HG02885 (cell line): ENCODE data around the gene ZMYND8.
"Not testable (repeated sequence)": the region's sequence is repeated elsewhere in the genome, so short reads cannot be mapped to it uniquely, and the experiment has no call there.

Experiments used
- ATAC-seq: cut with Tn5 transposase; IDR thresholded peaks from one replicate; pipeline ENCODE4 v1.9.1; 2021; ENCODE audit warnings: mild to moderate bottlenecking; ENCODE audit not compliant: unreplicated experiment, poor library complexity

ZMYND8 gene

GRCh38 chr20:47215653-47216397 is 140.7 kb downstream of the ZMYND8 start:
- ATAC-seq = no peak

- ATAC-seq = no peak
Measured at GRCh38 chr20:47213966-47214365, 142.5 kb downstream of the ZMYND8 start.

DNA sequence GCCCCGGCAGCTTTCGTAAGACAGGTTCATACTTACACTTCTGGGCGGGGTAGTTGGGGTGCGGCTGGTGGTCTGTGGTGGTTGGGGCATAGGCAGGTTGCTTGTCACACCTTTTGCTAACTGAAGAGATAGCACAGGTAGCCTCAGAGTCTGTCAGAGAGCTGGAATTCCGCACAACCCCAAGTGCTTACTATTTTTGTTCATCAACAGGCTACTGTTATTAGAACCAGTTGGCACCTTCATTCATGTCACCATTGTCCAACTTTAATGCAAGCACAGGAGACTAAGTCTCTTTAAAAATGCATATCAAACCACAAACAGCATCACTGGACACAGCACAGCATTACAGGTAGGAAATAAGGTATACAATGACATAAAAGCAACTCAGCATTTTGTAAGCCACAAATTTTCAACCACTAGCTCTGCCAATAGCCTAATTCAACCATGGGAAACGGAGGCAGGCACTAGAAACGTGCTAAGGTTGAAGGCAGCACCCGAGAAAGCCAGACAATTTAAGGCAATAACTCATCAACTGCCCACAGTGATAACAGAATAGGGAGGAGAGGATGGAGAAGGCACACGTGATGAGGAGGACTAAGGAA is 143.8 kb downstream of the ZMYND8 start:
- no peak for ATAC-seq

GRCh38 chr20:47211036-47211435 is 145.5 kb downstream of the ZMYND8 start:
- ATAC-seq = no peak

DNA sequence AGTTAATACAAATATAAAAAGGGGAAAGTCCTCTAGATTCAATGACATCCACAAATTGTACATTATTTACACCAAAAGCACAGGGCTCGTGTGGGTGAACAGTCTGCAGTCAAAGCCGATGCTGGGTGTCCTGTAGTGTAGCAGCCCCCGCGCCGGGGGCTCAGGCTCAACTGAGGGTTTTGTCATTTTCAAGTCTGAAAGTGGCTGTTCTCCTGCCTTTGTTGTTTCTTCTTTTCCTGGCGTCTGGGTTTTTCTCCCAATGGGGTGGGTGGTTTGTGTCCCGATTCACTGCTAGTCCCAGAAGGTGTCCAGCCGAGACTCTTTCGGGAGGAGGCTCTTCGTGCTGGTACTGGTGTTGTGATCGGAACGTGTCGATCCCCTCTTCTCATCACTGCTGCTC is 146.0 kb downstream of the ZMYND8 start:
- ATAC-seq = no peak

DNA sequence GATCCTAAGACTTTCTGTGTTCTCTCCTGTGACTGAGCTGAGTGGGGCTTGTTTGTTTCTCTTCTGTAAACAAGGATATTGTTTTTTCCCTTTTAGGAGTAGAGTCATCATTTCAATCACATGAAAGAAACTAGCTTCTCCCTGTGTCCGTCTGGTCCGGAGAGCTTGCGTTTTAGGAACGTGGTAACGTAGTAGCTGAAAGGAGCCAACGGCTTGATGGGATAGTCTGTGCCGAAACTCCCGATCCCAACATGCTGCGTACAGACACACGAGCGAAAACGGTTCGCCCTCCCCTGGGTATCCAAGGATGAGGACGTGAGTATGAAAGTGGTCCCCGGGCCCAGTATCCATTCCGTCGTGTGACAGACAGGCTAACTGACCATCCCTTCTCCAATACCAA is 146.5 kb downstream of the ZMYND8 start:
- ATAC-seq = no peak

GRCh38 chr20:47208534-47209174 is 147.8 kb downstream of the ZMYND8 start:
- no peak for ATAC-seq

DNA sequence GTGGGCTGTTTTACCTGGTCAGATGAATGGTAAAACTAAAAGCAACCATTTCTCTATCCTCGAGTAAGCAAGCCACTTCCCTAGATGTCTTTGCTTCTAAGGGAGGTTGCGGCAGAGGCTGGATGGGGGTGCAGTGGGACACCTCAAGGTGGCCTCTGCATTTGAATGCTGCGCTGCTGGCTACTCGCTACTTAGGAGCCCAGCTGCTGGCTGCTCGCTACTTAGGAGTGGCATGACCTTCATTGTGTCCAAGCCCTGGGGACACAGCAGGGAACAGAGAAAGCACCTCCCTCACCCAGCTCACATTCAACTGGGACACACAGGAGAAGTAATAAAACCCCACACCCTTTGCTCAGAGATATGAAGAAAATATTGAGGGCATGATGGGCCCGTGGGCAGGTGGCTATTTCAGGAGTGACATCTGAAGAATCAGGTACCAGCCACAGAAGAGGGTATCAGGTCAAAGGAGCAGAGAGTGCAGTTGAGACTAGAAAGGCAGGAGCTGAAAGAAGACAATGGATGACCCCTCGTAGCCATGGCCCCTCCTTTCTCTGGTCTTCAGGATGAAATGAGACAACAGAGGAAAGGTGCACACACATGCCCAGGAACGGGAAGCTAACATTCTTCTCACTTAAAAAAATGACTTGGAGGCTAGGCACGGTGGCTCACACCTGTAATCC is 149.4 kb downstream of the ZMYND8 start:
- no peak for ATAC-seq

GRCh38 chr20:47206552-47206951 is 149.9 kb downstream of the ZMYND8 start:
- not testable (repeated sequence) for ATAC-seq

- ATAC-seq = peak; percentile 61
Measured at GRCh38 chr20:47205577-47206123, 150.8 kb downstream of the ZMYND8 start.

DNA sequence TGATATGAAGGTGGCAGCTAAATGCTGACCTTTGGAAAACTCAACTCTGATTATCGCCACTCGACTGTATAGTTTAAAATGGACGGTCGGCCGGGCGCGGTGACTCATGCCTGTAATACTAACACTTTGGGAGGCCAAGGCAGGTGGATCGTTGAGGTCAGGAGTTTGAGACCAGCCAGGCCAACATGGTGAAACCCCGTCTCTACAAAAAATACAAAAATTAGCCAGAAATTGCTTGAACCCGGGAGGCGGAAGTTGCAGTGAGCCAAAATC is 151.7 kb downstream of the ZMYND8 start:
- not testable (repeated sequence) for ATAC-seq

- no peak for ATAC-seq
Measured at GRCh38 chr20:47204008-47204849, 152.3 kb downstream of the ZMYND8 start.

GRCh38 chr20:47202733-47203667 is 153.5 kb downstream of the ZMYND8 start:
- no peak for ATAC-seq

GRCh38 chr20:47201074-47201730 is 155.3 kb downstream of the ZMYND8 start:
- no peak for ATAC-seq

DNA sequence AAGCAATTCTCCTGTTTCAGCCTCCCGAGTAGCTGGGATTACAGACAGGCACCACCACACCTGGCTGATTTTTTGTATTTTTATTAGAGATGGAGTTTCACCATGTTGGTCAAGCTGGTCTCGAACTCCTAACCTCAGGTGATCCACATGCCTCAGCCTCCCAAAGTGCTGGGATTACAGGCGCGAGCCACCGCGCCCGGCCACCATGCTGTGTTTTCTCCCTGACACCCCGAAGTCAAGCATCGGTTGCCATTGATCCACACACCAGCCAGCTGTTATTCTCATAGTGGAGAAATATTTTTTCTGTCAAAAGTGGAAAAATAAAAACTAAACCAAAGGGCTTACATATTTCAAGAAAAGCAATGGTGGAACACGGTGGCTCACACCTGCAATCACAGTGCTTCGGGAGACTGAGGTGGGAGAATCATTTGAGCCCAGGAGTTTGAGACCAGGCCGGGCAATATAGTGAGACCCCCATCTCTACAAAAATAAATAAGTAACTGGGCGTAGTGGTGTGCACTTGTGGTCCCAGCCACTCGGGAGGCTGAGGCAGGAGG is 157.4 kb downstream of the ZMYND8 start:
- no peak for ATAC-seq

- ATAC-seq = no peak
Measured at GRCh38 chr20:47198254-47198671, 158.2 kb downstream of the ZMYND8 start.

DNA sequence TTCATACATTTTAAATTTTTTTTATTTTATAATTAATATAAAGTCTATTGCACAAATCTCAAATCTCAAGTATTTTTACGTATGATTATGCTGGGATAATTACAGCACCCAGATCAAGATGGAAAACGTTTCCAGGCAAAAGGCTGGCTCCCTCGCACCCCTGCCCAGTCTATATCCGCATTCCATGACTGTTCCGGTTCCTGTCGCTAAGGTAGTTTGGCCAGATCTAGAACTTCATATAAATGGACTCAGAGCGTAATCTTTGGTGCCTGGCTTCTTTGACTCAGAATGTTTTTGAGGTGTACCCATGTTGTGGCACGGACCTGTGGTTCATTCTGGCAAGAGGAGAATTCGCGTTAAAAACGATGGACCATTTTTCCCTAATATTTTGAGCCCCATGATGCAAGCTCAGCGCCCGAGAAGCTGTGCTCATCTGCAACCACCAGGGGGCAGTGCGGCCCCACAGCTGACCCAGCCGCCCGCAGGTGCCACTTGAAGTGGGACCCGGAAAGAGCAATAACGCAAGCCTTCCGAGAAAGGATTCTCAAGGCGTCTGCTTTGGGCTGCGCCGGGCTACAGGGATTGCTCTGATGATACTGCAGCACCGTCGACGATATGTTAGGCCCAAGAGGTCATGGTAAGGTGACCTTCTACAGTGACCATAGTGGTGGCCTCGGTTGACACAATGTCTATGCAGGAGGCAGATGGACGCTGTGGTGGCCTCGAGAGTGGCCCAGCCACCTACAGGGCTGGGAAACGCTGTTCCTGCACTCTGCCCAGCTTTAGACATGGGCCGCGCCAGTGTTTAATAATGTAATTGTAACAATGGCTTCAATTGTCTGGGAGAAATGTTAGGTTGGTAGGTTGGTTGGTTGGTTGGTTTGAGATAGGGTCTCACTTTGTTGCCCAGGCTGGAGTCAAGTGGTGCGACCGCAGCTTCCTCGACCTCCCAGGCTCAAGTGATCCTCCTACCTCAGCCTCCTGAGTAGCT is 160.1 kb downstream of the ZMYND8 start:
- peak; percentile 50 for ATAC-seq
